IPS DF 4.7 (cell line): ENCODE measurements around the gene NEK5.
"Not testable (repeated sequence)": the region's sequence is repeated elsewhere in the genome, so short reads cannot be mapped to it uniquely, and the experiment has no call there.

ENCODE experiments used
- DNase-seq: peaks from one replicate; pipeline ENCODE4 v3.0.0-alpha.2; 2013; ENCODE audit warnings: low spot score; ENCODE audit errors: extremely low read depth

NEK5 gene, protein sequence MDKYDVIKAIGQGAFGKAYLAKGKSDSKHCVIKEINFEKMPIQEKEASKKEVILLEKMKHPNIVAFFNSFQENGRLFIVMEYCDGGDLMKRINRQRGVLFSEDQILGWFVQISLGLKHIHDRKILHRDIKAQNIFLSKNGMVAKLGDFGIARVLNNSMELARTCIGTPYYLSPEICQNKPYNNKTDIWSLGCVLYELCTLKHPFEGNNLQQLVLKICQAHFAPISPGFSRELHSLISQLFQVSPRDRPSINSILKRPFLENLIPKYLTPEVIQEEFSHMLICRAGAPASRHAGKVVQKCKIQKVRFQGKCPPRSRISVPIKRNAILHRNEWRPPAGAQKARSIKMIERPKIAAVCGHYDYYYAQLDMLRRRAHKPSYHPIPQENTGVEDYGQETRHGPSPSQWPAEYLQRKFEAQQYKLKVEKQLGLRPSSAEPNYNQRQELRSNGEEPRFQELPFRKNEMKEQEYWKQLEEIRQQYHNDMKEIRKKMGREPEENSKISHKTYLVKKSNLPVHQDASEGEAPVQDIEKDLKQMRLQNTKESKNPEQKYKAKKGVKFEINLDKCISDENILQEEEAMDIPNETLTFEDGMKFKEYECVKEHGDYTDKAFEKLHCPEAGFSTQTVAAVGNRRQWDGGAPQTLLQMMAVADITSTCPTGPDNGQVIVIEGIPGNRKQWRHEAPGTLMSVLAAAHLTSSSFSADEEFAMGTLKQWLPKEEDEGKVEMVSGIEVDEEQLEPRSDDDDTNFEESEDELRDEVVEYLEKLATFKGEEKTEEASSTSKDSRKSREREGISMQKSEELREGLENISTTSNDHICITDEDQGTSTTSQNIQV

DNA sequence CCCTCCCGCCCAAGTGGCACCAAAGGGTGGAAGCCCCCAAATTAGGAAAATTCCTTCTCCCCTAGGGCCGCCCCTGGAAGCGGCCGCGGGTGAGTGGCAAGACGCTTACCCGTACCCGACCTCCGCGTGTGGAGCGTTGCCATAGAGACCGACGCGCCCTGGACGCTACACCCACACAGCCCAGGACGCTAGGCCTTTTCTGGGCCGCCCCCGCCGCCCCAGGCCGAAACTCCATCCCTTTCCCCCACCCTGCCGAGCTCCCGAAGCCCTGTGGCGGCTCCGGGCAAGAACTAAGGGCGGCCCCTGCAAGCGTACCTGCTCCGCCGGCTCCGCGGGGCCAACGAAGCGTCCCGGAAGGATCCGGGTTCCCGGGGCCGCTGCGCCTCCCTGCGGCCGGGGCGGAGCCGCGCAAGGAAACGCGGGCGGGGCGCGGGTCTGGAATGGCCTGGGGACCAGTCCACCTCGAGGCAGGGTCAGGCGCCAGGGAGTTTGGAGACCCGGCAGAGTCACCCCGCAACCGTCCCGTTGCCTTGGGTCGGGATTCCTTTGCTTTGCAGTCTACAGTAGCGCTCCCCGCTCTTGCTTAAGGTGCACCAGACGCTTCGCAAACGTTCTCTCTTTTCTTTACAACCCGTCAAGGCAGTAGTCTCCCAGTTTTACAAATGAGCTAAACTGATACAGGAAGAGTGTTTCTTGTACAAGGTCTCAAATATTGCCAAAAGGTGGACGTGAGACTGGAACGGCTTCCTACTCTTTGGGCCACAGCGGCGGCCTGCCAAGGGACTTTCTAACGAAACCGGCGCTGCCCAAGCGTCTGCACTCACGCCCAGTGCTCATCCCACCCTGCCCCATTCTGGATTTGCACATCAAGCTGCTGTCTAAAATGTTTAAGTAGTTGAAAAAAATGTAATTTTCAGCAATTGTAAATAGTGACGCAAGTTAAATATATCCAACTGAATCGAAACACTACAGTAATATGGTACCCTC lies at the start of gene NEK5:
TSS of gene NEK5 (minus strand) at position 360 of the 987 bp plus-strand sequence. CDS start 1,591 bp downstream, outside the sequence.
- no peak for DNase-seq

DNA sequence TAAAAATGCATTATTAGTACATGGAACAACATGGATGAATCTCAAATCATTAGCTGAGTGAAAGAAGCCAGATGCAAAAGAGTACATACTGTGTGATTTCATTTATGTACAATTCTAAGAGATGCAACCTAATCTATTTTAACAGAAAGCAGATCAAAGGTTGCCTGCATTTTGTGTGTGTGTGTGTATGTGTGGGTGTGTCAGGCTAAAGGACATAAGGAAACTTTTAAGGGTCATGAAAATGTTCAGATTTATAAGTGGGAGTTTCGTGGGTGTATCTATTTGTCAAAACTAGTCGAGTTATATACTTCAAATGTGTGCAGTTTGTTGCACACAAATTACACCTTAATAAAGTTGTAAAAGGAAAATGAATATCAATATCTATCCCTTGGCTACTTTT lies 48.4 kb upstream of the NEK5 start:
- DNase-seq, result no peak

DNA sequence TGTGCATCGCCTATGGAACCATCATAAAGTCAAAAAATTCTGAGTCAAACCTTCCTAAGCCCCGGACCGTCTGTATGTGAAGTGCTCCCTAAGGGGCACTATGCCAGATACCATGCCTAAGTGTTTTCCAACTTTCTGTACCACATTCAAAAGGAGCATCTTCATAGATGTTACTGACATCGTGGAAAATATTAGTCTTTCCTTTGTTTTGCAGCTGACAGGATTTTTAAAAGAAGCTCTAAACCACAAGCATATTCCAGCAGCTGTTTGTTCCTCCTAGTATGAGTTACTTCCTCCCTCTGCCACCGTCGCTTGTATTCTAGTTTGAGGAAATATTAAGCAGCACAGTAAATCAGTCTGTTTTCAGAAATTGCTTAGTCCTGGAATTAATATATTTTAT lies 45.1 kb upstream of the NEK5 start:
- DNase-seq, result not testable (repeated sequence)

DNA sequence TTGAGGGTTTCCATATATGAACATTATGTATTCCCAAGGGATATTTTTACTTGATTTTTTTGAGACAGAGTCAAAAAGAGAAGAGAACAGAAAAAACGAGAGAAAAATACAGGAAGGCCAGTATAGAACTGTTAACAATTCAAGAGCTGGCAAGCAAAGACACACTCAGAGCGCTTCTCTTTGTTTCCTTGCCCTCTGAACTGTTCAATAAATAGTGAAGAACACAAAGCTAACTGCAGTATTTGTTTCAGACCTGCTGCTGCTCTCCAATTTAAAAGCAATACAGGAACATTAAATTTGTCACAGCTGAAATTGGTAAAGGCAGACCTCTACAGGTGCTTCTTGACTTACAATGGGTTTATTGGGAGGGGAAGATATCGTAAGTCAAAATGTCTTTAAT lies 44.5 kb upstream of the NEK5 start:
- no peak for DNase-seq

DNA sequence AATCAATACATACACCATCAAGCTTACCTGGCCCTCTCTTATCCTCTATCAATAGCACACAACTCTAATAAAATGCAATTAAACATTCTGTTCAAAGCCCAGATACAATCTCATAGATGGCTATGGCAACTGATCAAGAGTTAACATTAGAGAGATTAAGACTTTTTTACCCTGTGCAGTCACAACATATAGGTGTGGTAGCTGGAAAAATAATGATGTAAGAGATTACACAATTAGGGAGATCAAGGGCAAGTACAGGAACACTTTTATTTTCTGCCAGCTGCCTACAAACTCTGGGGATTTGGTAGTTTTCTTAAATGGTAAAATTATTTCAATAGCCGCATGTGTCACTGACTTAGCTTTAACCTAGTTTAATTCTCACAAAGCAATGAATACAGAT lies 42.8 kb upstream of the NEK5 start:
- DNase-seq, result not testable (repeated sequence)

DNA sequence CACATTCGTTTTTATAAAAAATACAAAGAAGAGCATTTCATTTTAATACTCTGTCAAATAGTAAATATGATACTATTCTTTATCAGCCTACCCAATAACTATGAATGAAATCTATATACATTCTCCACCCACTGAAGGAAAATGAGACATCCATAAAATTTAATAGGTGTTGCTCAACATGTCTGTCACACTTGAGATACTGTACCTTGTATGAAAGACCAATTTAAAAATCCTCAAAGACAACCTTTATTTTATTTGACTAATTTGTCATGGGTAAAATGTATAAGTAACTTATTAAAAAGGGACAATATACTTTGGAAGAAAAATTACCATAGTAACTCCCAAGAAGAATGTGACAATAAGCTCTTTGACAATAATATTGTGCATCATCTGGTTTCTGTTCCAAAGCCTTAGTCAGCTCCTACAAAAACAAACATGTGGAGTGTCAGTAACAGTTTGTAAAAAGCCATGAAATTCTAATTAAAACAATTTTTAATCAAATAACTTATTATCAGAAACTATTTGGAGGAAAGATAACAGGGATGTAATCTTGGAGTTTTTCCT lies 42.0 kb upstream of the NEK5 start:
- DNase-seq, result not testable (repeated sequence)

DNA sequence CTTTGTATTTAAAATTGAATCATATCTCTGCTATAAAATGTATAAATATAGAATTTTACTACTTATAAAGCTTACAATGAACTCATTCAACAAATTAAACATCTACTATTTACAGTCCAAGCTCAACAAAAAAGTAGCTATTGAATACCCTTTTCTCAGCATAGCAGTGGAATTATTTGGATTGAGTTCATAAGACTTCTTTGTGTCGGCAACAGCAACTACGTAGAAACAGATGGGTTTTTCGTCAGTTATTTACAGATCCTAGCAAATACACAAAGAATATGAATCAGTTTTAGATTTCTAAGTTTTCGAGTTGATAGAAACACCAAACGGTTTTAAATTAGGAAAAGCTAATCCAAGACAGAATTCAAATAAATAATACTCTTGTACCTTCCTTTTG lies 41.0 kb upstream of the NEK5 start:
- DNase-seq, result no peak

DNA sequence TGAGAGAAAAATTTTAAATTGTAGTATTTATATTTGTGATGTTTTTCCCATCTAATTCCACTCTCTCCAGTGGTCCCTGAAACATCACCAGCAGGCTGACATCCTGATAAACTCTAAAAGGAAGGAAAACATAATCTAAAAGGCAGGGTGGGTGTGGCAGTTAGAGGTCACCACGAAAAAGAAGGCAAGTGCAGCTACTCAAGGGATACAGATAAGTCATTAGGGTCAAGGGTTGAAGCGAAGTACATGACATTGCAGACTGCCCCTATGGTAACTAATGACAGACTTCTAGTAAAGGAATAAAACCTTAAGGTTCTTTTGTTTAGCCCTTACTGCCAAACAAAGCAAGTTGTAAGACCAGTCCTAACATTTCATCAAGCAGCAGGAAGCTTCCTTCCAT lies 36.5 kb upstream of the NEK5 start:
- no peak for DNase-seq

DNA sequence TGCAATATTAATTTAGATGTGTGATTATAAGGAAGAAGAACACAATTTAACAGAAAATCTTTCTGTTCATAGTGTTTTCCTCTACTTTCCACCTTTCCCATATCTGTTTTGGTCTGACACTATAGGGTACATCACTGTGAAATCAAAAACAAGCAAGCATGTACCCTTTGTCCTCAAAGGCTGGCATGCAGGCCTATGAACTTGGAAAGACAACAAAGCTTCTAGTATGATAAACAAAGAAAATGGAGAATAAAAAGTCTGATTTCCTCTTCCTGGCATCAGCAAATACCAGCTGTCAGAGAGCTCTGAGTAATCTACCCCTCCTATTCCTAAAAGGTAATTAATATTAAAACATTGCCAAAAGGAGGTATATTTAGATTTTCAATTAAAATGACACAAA lies 36.1 kb upstream of the NEK5 start:
- DNase-seq, result no peak

DNA sequence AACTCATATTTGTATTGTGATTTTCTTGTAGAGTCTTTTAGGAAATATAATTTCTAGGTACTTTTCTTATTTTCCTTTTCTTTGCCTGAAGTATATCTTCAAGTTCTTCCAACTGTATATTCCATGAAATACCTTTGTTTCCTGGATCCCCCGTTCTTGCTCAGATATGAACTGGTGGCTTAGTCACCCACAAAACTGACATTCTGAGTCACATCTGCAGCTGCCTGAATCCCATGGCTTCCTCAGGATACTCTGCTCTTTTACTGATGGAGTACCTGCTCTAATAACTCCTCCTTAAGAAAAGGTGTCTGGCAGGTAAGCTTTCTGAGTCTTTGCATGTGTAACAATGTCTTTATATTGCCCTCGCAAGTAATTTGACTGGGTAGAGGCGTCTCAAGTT lies 35.0 kb upstream of the NEK5 start:
- DNase-seq, result not testable (repeated sequence)

DNA sequence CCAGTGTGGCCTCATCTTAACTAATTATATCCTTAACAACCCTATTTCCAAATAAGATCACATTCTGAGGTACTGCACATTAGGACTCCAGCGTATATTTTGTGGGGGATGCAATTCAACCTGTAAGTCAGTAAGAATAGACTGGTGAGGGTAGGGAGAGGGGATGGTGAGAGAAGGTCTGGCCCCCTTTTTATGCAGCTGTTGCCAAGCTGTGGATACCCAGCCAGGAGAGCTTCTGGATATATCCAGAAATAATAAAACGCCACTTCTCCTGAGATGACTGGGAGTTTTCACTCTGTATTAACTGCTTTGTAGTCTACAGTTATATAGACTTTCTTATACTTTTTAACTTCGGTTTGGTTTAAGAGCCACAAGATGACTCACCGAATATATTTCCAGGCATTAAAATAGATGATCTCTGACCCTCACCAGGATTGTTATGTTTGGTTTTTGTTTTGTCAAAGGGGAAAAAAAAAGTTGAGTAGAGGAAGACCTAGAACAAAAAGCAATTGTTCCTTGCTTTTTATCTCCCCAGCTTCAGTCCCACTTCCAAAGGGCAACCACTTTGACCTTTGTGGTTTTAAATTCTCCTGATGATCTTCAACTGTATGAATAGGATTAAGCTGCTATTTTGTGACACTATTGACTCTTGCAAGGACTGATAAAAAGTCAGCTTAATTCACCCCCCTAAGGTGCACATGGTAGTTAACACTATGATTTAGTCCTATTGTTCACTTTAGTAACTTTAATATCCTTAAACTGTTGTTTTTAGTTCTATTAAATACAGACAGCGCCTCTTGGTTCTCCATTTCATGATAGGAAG lies 33.6 kb upstream of the NEK5 start:
- no peak for DNase-seq

DNA sequence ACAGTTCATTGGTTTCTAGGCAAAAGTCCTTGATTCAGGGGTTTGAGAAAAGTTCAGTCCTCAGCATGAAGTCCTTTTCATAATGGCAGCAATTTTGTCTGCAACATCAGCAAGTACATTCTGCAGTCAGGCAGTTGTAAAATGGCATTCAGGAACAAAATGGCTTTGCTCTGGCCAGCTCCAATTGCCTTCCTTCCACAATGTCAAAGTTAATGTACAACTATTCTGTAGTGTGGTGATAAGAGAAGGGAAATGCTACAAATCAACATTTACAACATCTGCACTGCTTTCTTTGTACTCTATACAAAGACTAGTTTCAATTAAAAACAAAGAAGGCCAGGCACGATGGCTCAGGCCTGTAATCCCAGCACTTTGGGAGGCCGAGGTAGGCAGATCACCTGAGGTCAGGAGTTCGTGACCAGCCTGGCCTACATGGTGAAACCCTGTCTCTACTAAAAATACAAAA lies 32.3 kb upstream of the NEK5 start:
- DNase-seq, result no peak

DNA sequence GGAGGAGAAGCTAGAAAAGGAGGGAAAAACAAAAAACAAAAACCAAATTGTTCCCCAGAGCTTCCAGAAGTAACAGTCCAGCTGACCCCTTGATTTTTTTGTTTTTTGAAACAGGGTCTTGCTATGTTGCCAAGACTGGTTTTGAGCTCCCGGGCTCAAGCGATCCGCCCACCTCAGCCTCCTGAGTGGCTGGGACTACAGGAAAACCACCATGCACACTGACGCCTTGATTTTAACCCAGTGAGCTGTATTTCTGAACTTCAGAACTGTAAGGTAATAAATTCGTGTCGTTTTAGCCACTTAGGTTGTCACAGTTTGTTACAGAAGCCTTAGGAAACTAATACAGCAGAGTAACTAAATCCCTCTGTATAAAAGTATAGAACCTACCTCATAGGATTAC lies 31.6 kb upstream of the NEK5 start:
- no peak for DNase-seq

DNA sequence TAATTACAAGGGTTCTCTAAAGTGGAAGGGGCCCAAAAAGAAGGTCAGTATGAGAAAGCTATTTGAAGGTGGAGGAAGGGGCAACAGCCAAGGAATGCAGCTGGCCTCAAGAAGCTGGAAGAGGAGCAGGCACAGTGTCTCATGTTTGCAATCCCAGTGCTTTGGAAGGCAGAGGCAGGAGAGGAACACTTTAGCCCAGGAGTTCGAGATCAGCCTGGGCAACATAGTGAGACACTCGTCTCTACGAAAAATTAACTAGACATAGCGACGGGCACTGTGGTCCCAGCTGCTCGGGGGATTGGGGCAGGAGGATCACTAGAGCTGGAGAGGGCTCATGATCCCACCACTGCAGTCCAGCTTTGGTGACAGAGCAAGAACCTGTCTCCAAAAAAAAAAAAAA lies 31.2 kb upstream of the NEK5 start:
- no peak for DNase-seq

DNA sequence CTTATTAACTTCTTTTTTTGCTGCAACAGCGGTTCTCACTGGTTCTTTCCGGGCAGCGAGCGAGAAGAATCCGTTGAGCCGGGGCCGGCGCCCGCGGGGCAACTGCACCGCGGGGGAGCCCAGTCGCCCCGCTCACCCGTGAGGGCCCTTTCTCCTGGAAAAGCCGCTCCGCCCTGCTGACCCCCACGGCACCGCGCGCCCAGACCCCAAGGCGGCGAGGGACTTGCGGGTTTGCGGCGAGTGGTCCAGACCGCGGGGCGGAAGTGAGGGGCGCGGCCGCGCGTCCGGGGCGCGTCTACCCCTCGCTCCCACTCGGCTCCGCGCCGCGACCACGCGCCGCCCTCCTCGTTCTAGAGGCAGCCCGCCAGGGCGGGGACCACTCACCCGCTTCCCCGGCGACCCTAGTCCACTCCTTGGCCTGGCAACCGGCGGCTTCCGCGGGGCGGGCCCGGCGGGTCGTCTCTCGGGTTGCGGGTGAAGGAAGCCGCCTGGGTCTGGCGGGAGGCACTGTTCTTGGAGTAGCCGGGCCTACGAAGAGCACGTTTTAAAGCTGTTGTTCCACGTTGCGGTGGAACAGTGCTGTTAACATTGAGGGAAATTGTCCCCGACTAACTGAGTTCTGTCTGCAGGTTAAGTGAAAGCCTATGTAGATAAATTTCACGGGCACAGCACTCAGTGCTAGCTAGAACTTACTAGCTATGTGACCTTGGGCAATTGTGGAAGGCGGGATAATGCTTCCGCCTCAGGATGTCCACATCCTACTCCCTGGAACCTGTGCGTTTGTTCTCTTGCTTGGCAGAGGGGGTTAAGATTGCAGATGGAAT lies 30.5 kb upstream of the NEK5 start, which contains the start of gene NEK3:
TSS of gene NEK3 (minus strand) at position 439 of the 824 bp plus-strand sequence. CDS start 3,406 bp downstream, outside the sequence.
- DNase-seq, result no peak

DNA sequence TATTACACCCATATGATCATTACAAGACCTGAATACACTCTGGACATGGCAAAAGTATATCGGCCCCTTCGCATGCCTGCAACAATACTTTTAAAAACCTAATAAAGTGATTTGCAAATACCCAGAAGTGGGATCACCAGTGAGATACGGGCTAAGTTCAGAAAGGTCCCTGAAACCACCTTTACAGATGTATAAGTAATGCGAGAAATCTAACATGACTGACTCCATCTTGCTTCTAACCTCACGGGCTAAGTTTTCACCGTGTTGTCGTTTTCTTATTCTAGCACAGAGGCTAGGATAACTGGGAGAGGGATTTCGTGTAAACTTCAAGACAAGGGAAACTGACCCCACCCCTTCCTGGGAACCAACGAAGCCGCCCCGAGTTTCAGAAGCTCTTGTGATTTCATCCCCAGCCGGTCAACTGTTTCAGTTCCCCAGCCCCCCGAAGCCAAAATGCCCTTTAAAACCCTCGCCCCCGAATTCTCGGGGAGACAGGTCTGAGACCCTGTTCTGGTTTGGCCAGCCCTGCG lies 29.8 kb upstream of the NEK5 start:
- no peak for DNase-seq

DNA sequence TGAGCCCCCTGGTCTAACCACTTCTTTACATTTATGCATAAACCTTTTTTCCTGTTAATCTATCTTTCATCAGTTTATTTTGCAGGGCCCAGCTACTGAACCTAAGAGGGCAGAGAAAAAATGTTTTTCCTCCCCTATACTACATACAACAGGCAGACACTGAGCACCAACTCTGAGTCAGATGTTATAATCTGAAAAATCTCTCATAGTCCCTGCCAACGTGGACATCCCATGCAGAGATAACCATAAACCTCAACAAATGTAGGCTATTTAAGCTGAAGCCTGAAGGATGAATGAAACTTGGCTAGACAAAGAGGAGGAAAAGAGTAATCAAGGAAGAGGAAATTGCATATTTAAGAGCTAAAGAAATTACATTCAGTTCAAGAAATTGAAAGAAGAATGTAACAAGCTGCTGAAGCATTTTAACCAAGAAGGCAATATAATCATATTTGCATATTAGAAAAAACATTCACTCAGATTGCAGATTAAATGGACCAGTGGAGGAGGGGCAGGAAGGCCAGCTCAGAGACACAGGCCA lies 27.9 kb upstream of the NEK5 start:
- no peak for DNase-seq

DNA sequence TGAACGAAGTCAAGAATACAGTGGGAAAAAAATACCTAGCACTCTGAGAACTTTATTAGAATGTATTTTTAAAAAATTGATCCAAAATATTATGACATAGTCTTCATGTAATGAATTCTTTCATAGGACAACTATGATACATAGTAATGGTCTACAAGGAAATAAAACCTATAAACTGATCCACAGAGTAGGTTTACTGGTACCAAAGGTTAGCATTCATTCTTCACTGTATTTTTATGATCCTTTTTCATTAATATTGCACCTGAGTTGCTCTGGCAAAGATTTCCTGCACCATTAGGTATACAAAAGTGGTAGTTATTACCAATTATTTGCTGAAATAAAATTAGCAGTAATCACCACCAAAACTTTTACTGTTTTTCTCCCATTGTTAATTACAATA lies 26.3 kb upstream of the NEK5 start:
- DNase-seq, result no peak

DNA sequence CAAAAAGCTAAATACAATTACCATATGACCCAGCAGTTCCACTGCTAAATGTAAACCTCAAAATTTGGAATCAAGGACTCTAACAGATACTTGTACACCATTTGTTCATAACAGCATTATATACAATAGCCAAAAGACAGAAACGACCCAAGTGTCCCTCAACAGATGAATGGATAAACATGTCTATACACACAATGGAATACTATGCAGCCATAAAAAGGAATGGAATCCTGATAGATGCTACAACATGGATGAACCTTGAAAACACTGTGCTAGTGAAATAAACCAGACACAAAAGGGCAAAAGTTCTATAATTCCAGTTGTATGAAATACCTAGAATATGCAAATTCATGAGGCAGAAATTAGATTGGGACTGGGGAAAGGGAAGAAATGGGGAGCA lies 18.4 kb upstream of the NEK5 start:
- DNase-seq, result no peak
